Raji (cell line): ENCODE data around the gene SYNE1.

Source experiments
- POLR2A ChIP-seq: IDR thresholded peaks from 2 replicates; pipeline ENCODE4 v1.6.1; 2011; ENCODE audit warnings: low read depth, low read length, control low read depth; ENCODE audit not compliant: insufficient read depth

Gene SYNE1

GRCh38 chr6:152534541-152534940, 102.6 kb downstream of the SYNE1 start:
- TF ChIP-seq POLR2A = no peak

GRCh38 chr6:152532556-152533422, 104.4 kb downstream of the SYNE1 start:
- TF ChIP-seq POLR2A = no peak

DNA sequence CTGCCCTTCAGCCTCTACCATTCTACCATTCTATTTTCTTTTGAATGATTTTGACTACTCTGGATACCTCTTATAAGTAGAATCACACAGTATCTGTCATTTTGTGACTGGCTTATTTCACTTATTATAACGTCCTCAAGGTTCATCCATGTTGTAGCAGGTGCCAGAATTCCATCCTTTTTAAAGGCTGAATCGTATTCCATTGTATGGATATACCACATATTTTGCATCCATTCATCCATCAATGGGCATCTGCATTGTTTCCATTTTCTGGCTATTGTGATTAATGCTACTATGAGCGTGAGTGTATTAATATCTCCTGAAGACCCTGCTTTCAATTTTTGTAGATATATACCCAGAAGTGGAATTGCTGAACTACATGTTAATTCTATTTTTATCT, 105.5 kb downstream of the SYNE1 start:
- no peak for TF ChIP-seq POLR2A

DNA sequence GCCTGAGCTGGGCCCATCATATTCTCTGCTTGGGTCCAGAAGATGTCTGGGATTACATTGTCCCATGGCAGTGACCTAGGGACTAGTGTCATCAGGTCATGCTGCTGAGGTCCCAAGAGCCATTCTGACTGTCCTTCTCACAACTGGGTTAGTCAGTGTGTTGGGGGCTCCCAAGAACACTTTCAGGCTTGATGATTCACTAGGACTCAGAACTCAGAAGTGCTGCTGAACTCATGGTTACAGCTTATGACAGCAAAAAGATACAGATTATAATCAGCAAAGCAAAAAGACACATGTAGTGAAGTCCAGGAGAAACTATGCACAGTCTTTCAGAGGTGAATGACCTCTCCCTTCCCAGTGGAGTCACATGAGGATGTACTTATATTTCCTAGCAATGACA, 107.8 kb downstream of the SYNE1 start:
- TF ChIP-seq POLR2A = no peak

- no peak for TF ChIP-seq POLR2A
Measured at GRCh38 chr6:152509916-152510315, 127.2 kb downstream of the SYNE1 start.

GRCh38 chr6:152508477-152508876, 128.7 kb downstream of the SYNE1 start:
- no peak for TF ChIP-seq POLR2A

- no peak for TF ChIP-seq POLR2A
Measured at GRCh38 chr6:152503546-152503945, 133.6 kb downstream of the SYNE1 start.

- TF ChIP-seq POLR2A = no peak
Measured at GRCh38 chr6:152502421-152503188, 134.6 kb downstream of the SYNE1 start.

- no peak for TF ChIP-seq POLR2A
Measured at GRCh38 chr6:152499931-152500330, 137.2 kb downstream of the SYNE1 start.

- no peak for TF ChIP-seq POLR2A
Measured at GRCh38 chr6:152496731-152497130, 140.4 kb downstream of the SYNE1 start.

- no peak for TF ChIP-seq POLR2A
Measured at GRCh38 chr6:152484806-152485205, 152.4 kb downstream of the SYNE1 start.

DNA sequence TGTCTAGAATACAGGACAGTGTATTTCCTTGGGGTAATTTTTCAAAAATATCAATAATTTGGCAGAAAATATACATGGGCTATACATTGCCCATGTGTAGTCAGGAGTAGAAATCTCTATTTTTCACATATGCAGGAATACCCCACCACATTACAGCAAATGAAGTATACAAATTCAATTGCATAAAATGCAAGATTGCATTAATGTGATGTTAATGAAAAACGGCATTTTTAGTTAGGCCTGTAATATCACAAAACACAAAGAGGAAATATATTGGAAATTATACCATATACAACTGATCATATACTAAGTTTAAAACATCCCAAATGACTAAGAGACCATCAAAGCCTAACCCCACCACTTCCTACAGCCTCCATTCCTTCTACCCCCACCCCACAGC, 154.9 kb downstream of the SYNE1 start:
- no peak for TF ChIP-seq POLR2A

- no peak for TF ChIP-seq POLR2A
Measured at GRCh38 chr6:152478377-152479010, 158.7 kb downstream of the SYNE1 start.

GRCh38 chr6:152474354-152474753, 162.8 kb downstream of the SYNE1 start:
- no peak for TF ChIP-seq POLR2A

- TF ChIP-seq POLR2A = no peak
Measured at GRCh38 chr6:152472325-152472724, 164.8 kb downstream of the SYNE1 start.
